DLD1 (cell line): Measurements from ENCODE around the gene ITPK1.

Source experiments
- in situ Hi-C: cut with HindIII; loops from 2 replicates; pipeline ENCODE4 v1.10.0; 2017; ENCODE audit warnings: low sequenced_read_pairs

Gene ITPK1

GRCh38 chr14:93002049-93002448 lies 113.7 kb downstream of the ITPK1 start:
- in situ Hi-C loops, result no loop called here

GRCh38 chr14:92998946-92999345 lies 116.8 kb downstream of the ITPK1 start:
- in situ Hi-C loops, result no loop called here

- in situ Hi-C loops, result no loop called here
Measured at GRCh38 chr14:92997343-92998061, 118.2 kb downstream of the ITPK1 start.

- in situ Hi-C loops, result no loop called here
Measured at GRCh38 chr14:92995620-92996019, 120.1 kb downstream of the ITPK1 start.

- in situ Hi-C loops, result no loop called here
Measured at GRCh38 chr14:92994942-92995341, 120.8 kb downstream of the ITPK1 start.

- in situ Hi-C loops, result no loop called here
Measured at GRCh38 chr14:92994131-92994676, 121.5 kb downstream of the ITPK1 start.

- in situ Hi-C loops, result no loop called here
Measured at GRCh38 chr14:92993302-92993701, 122.4 kb downstream of the ITPK1 start.

GRCh38 chr14:92991536-92991935 lies 124.2 kb downstream of the ITPK1 start:
- in situ Hi-C loops, result no loop called here

GRCh38 chr14:92990456-92991430 lies 125.0 kb downstream of the ITPK1 start:
- in situ Hi-C loops, result no loop called here

- in situ Hi-C loops, result no loop called here
Measured at GRCh38 chr14:92988786-92989755, 126.7 kb downstream of the ITPK1 start.

- in situ Hi-C loops, result no loop called here
Measured at GRCh38 chr14:92987713-92988510, 127.8 kb downstream of the ITPK1 start.

GRCh38 chr14:92987148-92987570 lies 128.6 kb downstream of the ITPK1 start:
- in situ Hi-C loops, result no loop called here

- in situ Hi-C loops, result no loop called here
Measured at GRCh38 chr14:92986254-92987147, 129.2 kb downstream of the ITPK1 start.

- in situ Hi-C loops, result no loop called here
Measured at GRCh38 chr14:92985521-92985920, 130.2 kb downstream of the ITPK1 start.

- in situ Hi-C loops, result no loop called here
Measured at GRCh38 chr14:92984896-92985295, 130.8 kb downstream of the ITPK1 start.

- in situ Hi-C loops, result no loop called here
Measured at GRCh38 chr14:92984082-92984788, 131.5 kb downstream of the ITPK1 start.

GRCh38 chr14:92982956-92983355 lies 132.8 kb downstream of the ITPK1 start:
- in situ Hi-C loops, result no loop called here

GRCh38 chr14:92981726-92982125 lies 134.0 kb downstream of the ITPK1 start:
- in situ Hi-C loops, result no loop called here
